SK-N-SH treated with all-trans-retinoic acid at 6 μM for 48 hours (cell line): Measurements from ENCODE around the gene MED12.

Experiments used
- ATAC-seq: fragments of 200-7000 bp; cut with Tn5 transposase; 3 replicates; pipeline ENCODE4 v1.9.1; 2020; ENCODE audit warnings: mild to moderate bottlenecking, moderate library complexity
- ARNTL ChIP-seq: fragments of 450-650 bp; formaldehyde crosslinking; IDR thresholded peaks from 2 replicates; pipeline ENCODE4 v1.5.0; 2020; ENCODE audit warnings: low read depth, mild to moderate bottlenecking, moderate library complexity, borderline replicate concordance
- BACH2 ChIP-seq: fragments of 250-450 bp; sonication (Bioruptor Pico); IDR thresholded peaks from 2 replicates; pipeline ENCODE4 v1.9.0; 2021; ENCODE audit warnings: mild to moderate bottlenecking, borderline replicate concordance
- CSDC2 ChIP-seq: fragments of 250-450 bp; sonication (Bioruptor Pico); IDR thresholded peaks from 2 replicates; pipeline ENCODE4 v1.5.0; 2020; ENCODE audit warnings: mild to moderate bottlenecking, moderate library complexity
- ESRRG ChIP-seq: fragments of 250-450 bp; sonication (Bioruptor Pico); IDR thresholded peaks from 2 replicates; pipeline ENCODE4 v1.6.1; 2021; ENCODE audit warnings: mild to moderate bottlenecking
- GLIS3 ChIP-seq: fragments of 250-450 bp; sonication (Bioruptor Pico); IDR thresholded peaks from 2 replicates; pipeline ENCODE4 v1.5.0; 2020; ENCODE audit warnings: mild to moderate bottlenecking, moderate library complexity
- PPARA ChIP-seq: fragments of 250-450 bp; sonication (Bioruptor Pico); IDR thresholded peaks from 2 replicates; pipeline ENCODE4 v1.5.0; 2020; ENCODE audit warnings: mild to moderate bottlenecking, borderline replicate concordance
- RARB ChIP-seq: fragments of 250-450 bp; sonication (Bioruptor Pico); IDR thresholded peaks from 2 replicates; pipeline ENCODE4 v1.8.0; 2021; ENCODE audit warnings: mild to moderate bottlenecking, moderate library complexity
- TCF4 ChIP-seq: fragments of 250-450 bp; sonication (Bioruptor Pico); IDR thresholded peaks from 2 replicates; pipeline ENCODE4 v1.8.0; 2021; ENCODE audit warnings: mild to moderate bottlenecking, moderate library complexity, borderline replicate concordance
- TOX ChIP-seq: fragments of 250-450 bp; sonication (Bioruptor Pico); IDR thresholded peaks from 2 replicates; pipeline ENCODE4 v1.8.0; 2021; ENCODE audit warnings: mild to moderate bottlenecking, moderate library complexity, borderline replicate concordance
- ZC3H10 ChIP-seq: fragments of 250-450 bp; sonication (Bioruptor Pico); IDR thresholded peaks from 2 replicates; pipeline ENCODE4 v1.5.1; 2021; ENCODE audit warnings: mild to moderate bottlenecking, moderate library complexity
- ZFP3 ChIP-seq: fragments of 250-450 bp; sonication (Bioruptor Pico); IDR thresholded peaks from 2 replicates; pipeline ENCODE4 v1.5.0; 2020; ENCODE audit warnings: mild to moderate bottlenecking, moderate library complexity
- ZNF565 ChIP-seq: fragments of 450-650 bp; formaldehyde crosslinking; conservative IDR thresholded peaks from 2 replicates; pipeline ENCODE4 v1.5.0; 2020; ENCODE audit warnings: low read depth, mild to moderate bottlenecking, moderate library complexity
- ZNF70 ChIP-seq: fragments of 450-650 bp; formaldehyde crosslinking; IDR thresholded peaks from 2 replicates; pipeline ENCODE4 v1.5.0; 2020; ENCODE audit warnings: mild to moderate bottlenecking, moderate library complexity
- TF ChIP-seq, protein P1 (sequence below): fragments of 250-450 bp; sonication (Bioruptor Pico); IDR thresholded peaks from 2 replicates; pipeline ENCODE4 v1.5.0; 2020; ENCODE audit warnings: mild to moderate bottlenecking, moderate library complexity
- TF ChIP-seq, protein P2 (sequence below): fragments of 250-450 bp; sonication (Bioruptor Pico); IDR thresholded peaks from 2 replicates; pipeline ENCODE4 v1.5.1; 2021; ENCODE audit warnings: mild to moderate bottlenecking, moderate library complexity
- TF ChIP-seq, protein P3 (sequence below): fragments of 250-450 bp; sonication (Bioruptor Pico); IDR thresholded peaks from 2 replicates; pipeline ENCODE4 v1.5.1; 2020; ENCODE audit warnings: low read depth, mild to moderate bottlenecking, moderate library complexity
- TF ChIP-seq, protein P4 (sequence below): fragments of 250-450 bp; sonication (Bioruptor Pico); IDR thresholded peaks from 2 replicates; pipeline ENCODE4 v1.8.0; 2020; ENCODE audit warnings: mild to moderate bottlenecking, moderate library complexity, borderline replicate concordance
- TF ChIP-seq, protein P5 (sequence below): fragments of 250-450 bp; sonication (Bioruptor Pico); IDR thresholded peaks from 2 replicates; pipeline ENCODE4 v1.8.0; 2021; ENCODE audit warnings: low read depth, mild to moderate bottlenecking, moderate library complexity, borderline replicate concordance

The MED12 gene

DNA sequence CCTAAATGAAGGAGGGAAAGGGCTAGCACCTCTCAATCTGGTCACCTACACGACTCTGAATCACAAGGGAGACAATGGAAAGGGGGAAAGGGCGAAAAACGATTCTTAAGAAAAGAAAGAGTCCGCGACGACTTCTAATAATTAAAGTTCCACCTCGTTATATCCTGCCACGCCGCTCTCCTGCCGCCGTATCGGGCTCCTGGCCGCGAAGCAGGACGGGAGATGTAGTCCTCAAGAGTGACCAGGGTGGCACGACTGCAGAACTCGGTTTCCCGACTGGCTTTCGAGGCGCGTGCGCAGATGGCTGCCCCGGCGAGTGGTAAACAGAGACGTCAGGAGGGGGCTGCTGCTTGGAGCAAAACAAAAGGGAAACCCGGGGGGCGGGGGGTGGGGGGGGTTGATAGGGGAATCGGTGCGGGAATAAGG lies 22.8 kb upstream of the MED12 start, which contains the start of gene FOXO4:
FOXO4 (plus strand) TSS at position 297 of the 426 bp plus-strand sequence. CDS start 678 bp downstream, outside the sequence.
- ATAC-seq: peak; percentile 96
- TF ChIP-seq, protein P1, sequence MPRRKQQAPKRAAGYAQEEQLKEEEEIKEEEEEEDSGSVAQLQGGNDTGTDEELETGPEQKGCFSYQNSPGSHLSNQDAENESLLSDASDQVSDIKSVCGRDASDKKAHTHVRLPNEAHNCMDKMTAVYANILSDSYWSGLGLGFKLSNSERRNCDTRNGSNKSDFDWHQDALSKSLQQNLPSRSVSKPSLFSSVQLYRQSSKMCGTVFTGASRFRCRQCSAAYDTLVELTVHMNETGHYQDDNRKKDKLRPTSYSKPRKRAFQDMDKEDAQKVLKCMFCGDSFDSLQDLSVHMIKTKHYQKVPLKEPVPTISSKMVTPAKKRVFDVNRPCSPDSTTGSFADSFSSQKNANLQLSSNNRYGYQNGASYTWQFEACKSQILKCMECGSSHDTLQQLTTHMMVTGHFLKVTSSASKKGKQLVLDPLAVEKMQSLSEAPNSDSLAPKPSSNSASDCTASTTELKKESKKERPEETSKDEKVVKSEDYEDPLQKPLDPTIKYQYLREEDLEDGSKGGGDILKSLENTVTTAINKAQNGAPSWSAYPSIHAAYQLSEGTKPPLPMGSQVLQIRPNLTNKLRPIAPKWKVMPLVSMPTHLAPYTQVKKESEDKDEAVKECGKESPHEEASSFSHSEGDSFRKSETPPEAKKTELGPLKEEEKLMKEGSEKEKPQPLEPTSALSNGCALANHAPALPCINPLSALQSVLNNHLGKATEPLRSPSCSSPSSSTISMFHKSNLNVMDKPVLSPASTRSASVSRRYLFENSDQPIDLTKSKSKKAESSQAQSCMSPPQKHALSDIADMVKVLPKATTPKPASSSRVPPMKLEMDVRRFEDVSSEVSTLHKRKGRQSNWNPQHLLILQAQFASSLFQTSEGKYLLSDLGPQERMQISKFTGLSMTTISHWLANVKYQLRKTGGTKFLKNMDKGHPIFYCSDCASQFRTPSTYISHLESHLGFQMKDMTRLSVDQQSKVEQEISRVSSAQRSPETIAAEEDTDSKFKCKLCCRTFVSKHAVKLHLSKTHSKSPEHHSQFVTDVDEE (CRISPR knock-in tag): no peak
- TF ChIP-seq ZNF565 (CRISPR knock-in tag) (no peak), TCF4 (CRISPR knock-in tag) (no peak)

DNA sequence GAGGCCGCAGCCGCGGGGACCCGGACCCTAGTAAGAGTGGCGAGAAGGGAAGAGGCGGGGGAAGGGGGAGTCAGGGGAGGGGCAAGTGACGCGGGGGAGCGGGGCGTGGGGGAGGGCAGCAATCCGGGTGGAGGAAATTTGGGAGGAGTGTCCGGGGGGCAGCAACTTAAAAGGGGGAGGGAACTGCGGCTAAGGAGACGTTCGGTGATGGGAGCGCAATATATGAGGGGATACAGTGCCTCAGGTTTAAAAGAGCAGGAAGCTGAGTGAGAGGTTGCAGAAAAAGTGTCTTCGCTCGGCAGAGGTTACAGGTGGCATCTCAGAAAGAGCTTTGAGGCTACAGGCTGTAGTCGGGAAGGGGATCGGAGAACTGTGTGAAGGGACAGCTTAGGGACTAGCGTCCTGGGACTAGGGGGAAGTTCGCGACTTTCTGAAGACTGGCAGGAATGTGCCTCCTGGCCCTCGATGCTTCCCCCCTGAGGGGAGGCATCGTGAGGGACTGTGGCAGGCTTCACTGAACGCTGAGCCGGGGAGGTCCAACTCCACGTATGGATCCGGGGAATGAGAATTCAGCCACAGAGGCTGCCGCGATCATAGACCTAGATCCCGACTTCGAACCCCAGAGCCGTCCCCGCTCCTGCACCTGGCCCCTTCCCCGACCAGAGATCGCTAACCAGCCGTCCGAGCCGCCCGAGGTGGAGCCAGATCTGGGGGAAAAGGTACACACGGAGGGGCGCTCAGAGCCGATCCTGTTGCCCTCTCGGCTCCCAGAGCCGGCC lies 22.2 kb upstream of the MED12 start:
- ATAC-seq: peak; percentile 53
- TF ChIP-seq ZNF70 (CRISPR knock-in tag) (no peak), ESRRG (CRISPR knock-in tag) (no peak), ZNF565 (CRISPR knock-in tag) (no peak), PPARA (no peak), ZC3H10 (no peak), ZFP3 (CRISPR knock-in tag) (no peak), BACH2 (CRISPR knock-in tag) (no peak)
- TF ChIP-seq, protein P1 (CRISPR knock-in tag): no peak
- TF ChIP-seq, protein P2, sequence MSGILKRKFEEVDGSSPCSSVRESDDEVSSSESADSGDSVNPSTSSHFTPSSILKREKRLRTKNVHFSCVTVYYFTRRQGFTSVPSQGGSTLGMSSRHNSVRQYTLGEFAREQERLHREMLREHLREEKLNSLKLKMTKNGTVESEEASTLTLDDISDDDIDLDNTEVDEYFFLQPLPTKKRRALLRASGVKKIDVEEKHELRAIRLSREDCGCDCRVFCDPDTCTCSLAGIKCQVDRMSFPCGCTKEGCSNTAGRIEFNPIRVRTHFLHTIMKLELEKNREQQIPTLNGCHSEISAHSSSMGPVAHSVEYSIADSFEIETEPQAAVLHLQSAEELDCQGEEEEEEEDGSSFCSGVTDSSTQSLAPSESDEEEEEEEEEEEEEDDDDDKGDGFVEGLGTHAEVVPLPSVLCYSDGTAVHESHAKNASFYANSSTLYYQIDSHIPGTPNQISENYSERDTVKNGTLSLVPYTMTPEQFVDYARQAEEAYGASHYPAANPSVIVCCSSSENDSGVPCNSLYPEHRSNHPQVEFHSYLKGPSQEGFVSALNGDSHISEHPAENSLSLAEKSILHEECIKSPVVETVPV (CRISPR knock-in tag): no peak
- TF ChIP-seq, protein P3, sequence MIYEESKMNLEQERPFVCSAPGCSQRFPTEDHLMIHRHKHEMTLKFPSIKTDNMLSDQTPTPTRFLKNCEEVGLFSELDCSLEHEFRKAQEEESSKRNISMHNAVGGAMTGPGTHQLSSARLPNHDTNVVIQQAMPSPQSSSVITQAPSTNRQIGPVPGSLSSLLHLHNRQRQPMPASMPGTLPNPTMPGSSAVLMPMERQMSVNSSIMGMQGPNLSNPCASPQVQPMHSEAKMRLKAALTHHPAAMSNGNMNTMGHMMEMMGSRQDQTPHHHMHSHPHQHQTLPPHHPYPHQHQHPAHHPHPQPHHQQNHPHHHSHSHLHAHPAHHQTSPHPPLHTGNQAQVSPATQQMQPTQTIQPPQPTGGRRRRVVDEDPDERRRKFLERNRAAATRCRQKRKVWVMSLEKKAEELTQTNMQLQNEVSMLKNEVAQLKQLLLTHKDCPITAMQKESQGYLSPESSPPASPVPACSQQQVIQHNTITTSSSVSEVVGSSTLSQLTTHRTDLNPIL (CRISPR knock-in tag): no peak
- TF ChIP-seq, protein P4, sequence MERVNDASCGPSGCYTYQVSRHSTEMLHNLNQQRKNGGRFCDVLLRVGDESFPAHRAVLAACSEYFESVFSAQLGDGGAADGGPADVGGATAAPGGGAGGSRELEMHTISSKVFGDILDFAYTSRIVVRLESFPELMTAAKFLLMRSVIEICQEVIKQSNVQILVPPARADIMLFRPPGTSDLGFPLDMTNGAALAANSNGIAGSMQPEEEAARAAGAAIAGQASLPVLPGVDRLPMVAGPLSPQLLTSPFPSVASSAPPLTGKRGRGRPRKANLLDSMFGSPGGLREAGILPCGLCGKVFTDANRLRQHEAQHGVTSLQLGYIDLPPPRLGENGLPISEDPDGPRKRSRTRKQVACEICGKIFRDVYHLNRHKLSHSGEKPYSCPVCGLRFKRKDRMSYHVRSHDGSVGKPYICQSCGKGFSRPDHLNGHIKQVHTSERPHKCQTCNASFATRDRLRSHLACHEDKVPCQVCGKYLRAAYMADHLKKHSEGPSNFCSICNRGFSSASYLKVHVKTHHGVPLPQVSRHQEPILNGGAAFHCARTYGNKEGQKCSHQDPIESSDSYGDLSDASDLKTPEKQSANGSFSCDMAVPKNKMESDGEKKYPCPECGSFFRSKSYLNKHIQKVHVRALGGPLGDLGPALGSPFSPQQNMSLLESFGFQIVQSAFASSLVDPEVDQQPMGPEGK (CRISPR knock-in tag): no peak

DNA sequence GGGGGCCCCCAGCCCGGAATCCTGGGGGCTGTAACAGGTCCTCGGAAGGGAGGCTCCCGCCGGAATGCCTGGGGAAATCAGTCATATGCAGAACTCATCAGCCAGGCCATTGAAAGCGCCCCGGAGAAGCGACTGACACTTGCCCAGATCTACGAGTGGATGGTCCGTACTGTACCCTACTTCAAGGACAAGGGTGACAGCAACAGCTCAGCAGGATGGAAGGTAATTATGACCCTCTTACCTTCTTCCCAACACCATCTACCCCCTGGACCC lies 21.7 kb upstream of the MED12 start:
- peak; percentile 2; the same call in 1 of the 3 replicates for ATAC-seq
- TF ChIP-seq, protein P4 (CRISPR knock-in tag): no peak
- no peak for TF ChIP-seq RARB (CRISPR knock-in tag)
- TF ChIP-seq ZNF565 (CRISPR knock-in tag): no peak
- TF ChIP-seq, protein P5, sequence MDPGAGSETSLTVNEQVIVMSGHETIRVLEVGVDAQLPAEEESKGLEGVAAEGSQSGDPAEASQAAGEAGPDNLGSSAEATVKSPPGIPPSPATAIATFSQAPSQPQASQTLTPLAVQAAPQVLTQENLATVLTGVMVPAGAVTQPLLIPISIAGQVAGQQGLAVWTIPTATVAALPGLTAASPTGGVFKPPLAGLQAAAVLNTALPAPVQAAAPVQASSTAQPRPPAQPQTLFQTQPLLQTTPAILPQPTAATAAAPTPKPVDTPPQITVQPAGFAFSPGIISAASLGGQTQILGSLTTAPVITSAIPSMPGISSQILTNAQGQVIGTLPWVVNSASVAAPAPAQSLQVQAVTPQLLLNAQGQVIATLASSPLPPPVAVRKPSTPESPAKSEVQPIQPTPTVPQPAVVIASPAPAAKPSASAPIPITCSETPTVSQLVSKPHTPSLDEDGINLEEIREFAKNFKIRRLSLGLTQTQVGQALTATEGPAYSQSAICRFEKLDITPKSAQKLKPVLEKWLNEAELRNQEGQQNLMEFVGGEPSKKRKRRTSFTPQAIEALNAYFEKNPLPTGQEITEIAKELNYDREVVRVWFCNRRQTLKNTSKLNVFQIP (CRISPR knock-in tag): no peak
- TF ChIP-seq, protein P1 (CRISPR knock-in tag): no peak
- TF ChIP-seq GLIS3 (CRISPR knock-in tag): no peak
- TF ChIP-seq TOX (CRISPR knock-in tag): no peak
- no peak for TF ChIP-seq BACH2 (CRISPR knock-in tag)
- TF ChIP-seq ZFP3 (CRISPR knock-in tag): no peak
- TF ChIP-seq CSDC2 (CRISPR knock-in tag): no peak
- TF ChIP-seq ARNTL: no peak
- no peak for TF ChIP-seq TCF4 (CRISPR knock-in tag)
